Upper lobe of left lung (tissue), 6 donors: ENCODE data around the gene CDHR2. TPM values are rescaled to one million over a fixed set of nuclear protein-coding genes. Genes with fewer than 3 reads are reported as not detected.

ENCODE experiments used
- ATAC-seq, 2 donors: fragments of 200-7000 bp; cut with Tn5 transposase; one replicate each; pipeline ENCODE4 v1.9.1; 2022; ENCODE audit warnings: mild to moderate bottlenecking in 2 of 2, moderate library complexity in 2 of 2; ENCODE audit not compliant: low FRiP score in 2 of 2
- DNase-seq, 2 donors: peaks; one replicate each; pipeline ENCODE4 v3.0.0-alpha.2; 2019 to 2020
- H3K27ac ChIP-seq, 4 donors: fragments of 200-600 bp; sonication (generic); one replicate each; pipeline ENCODE4 v1.5.1; 2016 to 2019
- H3K27me3 ChIP-seq, 4 donors: fragments of 200-600 bp; sonication (generic); one replicate each; pipeline ENCODE4 v1.5.1; 2017 to 2019
- H3K36me3 ChIP-seq, 4 donors: fragments of 200-600 bp; sonication (generic); one replicate each; pipeline ENCODE4 v1.5.1; 2016 to 2019
- H3K4me1 ChIP-seq, 4 donors: fragments of 200-600 bp; sonication (generic); one replicate each; pipeline ENCODE4 v1.5.1; 2018 to 2019
- H3K4me3 ChIP-seq, 4 donors: fragments of 200-600 bp; sonication (generic); one replicate each; pipeline ENCODE4 v1.5.1; 2017 to 2019; ENCODE audit warnings: mild to moderate bottlenecking in 2 of 4, moderate library complexity in 1 of 4
- H3K9me3 ChIP-seq, 4 donors: fragments of 200-600 bp; sonication (generic); one replicate each; pipeline ENCODE4 v1.5.1; 2018 to 2019
- EP300 ChIP-seq, 4 donors: sonication (generic); formaldehyde crosslinking; IDR thresholded peaks; one replicate each; pipeline ENCODE4 v1.5.1; 2017; ENCODE audit warnings: antibody characterized with exemption in 4 of 4, control low read depth in 2 of 4
- POLR2A ChIP-seq, 4 donors: fragments of 450-650 bp; IDR thresholded peaks; one replicate each; pipeline ENCODE4 v1.5.1; 2016 to 2017; ENCODE audit warnings: antibody characterized with exemption in 4 of 4, mild to moderate bottlenecking in 2 of 4
- POLR2AphosphoS5 ChIP-seq, 2 donors: sonication (generic); formaldehyde crosslinking; IDR thresholded peaks; one replicate each; pipeline ENCODE4 v1.5.1; 2017; ENCODE audit warnings: antibody characterized with exemption in 2 of 2
- WGBS, 2 donors: methylation state at CpG; one replicate each; pipeline ENCODE4 v1.1.5; 2017 to 2018; 5-methylcytosine and 5-hydroxymethylcytosine counted together
- total RNA-seq, 6 donors: library from RNA; depleted of rRNA in 4 of 6; stranded (reverse); fragments of >200 nt in 4 of 6; gene quantifications; one replicate each; pipeline versions ENCODE4 v1.1.0 to v1.2.1, GENCODE V29; 2016 to 2021
- TF ChIP-seq, protein P1 (sequence below), 6 experiments: fragments of 450-650 bp in 4 of 6; fragments of 200-600 bp in 2 of 6; sonication (generic) in 2 of 6; IDR thresholded peaks; one replicate each; pipeline ENCODE4 v1.5.1; 2016 to 2019; ENCODE audit warnings: antibody characterized with exemption in 6 of 6
- donor health status: DM: no; HTN: no; CAD: no; lungs with moderate emphysema.
- donor health status: DM: no; HTN: yes; CAD: no; lungs with severe emphysema.

Gene CDHR2
- total RNA-seq, 6 donors from 2014 or later: 0.30 to 0.34 TPM; not detected in 4

DNA sequence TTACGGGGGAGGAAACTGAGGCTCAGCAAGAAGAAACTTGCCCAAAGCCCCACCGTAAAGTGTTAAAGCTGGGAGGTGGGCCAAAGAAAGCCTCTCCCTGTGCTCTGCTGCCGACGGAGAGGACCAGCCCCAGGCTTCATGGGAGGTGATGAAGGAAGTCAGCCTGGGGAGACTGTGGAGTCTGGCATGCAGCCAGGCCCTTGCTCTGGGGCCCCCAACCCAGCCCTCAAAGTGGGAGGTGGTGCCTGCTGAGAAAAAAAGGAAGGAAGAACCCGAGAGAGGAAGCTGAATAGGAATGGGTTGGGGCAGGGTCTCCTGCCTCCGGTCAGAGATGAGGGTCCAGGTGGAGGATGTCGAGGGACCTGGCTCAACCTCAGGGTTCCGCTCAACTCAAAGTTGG lies 15.8 kb upstream of the CDHR2 start:
- ATAC-seq (no peak), DNase-seq (peak in 1 of 2 donors; percentile 57)
- peak overlapping the region; percentile 95 to 99 (median 98) for H3K27ac ChIP-seq
- peaks cover 0 to 38% (median 36%) of the 10 kb centered on the region in 4 donors for H3K36me3 ChIP-seq
- peak overlapping the region in 2 of 4 donors; percentile 8 to 86 for H3K4me3 ChIP-seq
- H3K27me3 ChIP-seq: no peaks in the 10 kb centered on the region
- WGBS, 2 donors: 31 to 32% methylated on average over 7 to 8 of the region's 8 CpGs
- TF ChIP-seq EP300 (IDR thresholded peaks at IDR 0.05): no peak
- no peak for TF ChIP-seq POLR2A (IDR thresholded peaks at IDR 0.05)
- TF ChIP-seq, protein P1, sequence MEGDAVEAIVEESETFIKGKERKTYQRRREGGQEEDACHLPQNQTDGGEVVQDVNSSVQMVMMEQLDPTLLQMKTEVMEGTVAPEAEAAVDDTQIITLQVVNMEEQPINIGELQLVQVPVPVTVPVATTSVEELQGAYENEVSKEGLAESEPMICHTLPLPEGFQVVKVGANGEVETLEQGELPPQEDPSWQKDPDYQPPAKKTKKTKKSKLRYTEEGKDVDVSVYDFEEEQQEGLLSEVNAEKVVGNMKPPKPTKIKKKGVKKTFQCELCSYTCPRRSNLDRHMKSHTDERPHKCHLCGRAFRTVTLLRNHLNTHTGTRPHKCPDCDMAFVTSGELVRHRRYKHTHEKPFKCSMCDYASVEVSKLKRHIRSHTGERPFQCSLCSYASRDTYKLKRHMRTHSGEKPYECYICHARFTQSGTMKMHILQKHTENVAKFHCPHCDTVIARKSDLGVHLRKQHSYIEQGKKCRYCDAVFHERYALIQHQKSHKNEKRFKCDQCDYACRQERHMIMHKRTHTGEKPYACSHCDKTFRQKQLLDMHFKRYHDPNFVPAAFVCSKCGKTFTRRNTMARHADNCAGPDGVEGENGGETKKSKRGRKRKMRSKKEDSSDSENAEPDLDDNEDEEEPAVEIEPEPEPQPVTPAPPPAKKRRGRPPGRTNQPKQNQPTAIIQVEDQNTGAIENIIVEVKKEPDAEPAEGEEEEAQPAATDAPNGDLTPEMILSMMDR (IDR thresholded peaks at IDR 0.05): no peak
- no peak for TF ChIP-seq POLR2AphosphoS5 (IDR thresholded peaks at IDR 0.05)
- H3K9me3 ChIP-seq: no peaks in the 10 kb centered on the region
- peaks cover 53 to 73% (median 68%) of the 10 kb centered on the region in 4 donors for H3K4me1 ChIP-seq

DNA sequence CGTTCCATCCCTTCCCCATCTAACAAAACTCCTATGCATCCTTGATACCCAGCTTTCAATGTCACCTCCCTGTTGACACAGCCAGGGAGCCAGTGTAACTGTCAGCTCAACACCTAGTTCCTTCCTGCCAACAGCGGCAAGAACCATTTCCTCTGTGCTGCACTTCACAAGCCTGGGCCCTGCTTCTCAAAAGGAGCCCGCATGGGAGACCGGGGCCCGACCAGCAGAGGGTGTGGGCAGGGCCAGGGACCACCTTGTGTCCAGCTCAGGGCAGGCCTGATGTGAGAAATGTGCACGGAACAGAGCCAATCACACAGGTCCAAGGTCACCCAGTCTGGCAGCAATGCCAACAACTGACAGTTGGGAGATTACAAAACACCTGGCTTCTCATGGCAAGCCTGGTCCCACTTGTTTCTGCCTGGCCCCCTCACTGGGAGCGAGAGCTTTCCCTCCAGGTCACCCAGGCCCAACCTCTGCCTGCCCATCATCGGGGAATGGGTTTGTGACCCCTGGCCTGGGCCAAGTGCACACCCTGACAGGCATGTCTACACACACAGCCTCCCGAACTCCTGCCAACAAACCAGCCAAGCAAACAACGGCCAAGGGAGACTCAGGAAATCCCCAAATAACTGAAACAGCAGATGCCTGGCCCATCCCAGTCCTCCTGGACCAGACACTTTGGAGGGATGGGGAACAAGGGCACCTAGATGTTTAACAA lies 15.1 kb upstream of the CDHR2 start:
- Histone ChIP-seq H3K4me3 (peak overlapping the region in 2 of 4 donors; percentile 85 to 86), H3K27me3 (no peaks in the 10 kb centered on the region), H3K9me3 (no peaks in the 10 kb centered on the region), H3K27ac (peak overlapping the region; percentile 95 to 99 (median 98)), H3K4me1 (peaks cover 54 to 79% (median 73%) of the 10 kb centered on the region in 4 donors), H3K36me3 (peaks cover 0 to 31% (median 29%) of the 10 kb centered on the region in 4 donors)
- ATAC-seq: no peak
- DNase-seq: peak in 1 of 2 donors; percentile 50
- TF ChIP-seq POLR2A (IDR thresholded peaks at IDR 0.05): no peak
- TF ChIP-seq, protein P1 (IDR thresholded peaks at IDR 0.05): no peak
- TF ChIP-seq POLR2AphosphoS5 (IDR thresholded peaks at IDR 0.05): no peak
- no peak for TF ChIP-seq EP300 (IDR thresholded peaks at IDR 0.05)
- 10 to 13% methylated on average over 7 to 10 of the region's 10 CpGs for WGBS, 2 donors

DNA sequence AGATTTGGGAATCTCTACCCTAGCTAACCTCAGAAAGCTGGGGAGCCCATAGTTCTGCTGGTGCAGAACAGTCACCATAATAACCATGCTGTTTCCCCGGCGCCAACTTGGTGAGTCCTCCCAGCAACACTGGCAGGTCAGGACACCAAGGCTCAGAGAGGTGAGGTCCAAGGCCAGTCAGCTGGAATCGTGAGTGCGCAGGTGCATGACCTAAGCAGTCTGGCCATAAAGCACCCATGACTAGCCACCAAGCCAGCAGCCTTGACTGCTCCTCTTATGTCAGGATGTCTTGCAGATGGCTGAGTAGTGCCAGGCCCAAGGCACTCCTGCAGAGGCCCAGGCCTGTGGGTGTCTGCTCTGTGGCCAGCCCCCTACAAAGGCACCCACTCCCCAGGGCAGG lies 14.5 kb upstream of the CDHR2 start:
- no peak for DNase-seq
- peak overlapping the region; percentile 95 to 99 (median 98) for H3K27ac ChIP-seq
- H3K4me1 ChIP-seq: peaks cover 54 to 83% (median 73%) of the 10 kb centered on the region in 4 donors
- WGBS, 2 donors: 61 to 100% methylated on average over 2 of the region's 4 CpGs
- H3K27me3 ChIP-seq: no peaks in the 10 kb centered on the region
- H3K36me3 ChIP-seq: peaks cover 0 to 25% (median 24%) of the 10 kb centered on the region in 4 donors
- no peak for ATAC-seq
- no peaks in the 10 kb centered on the region for H3K9me3 ChIP-seq
- H3K4me3 ChIP-seq: peak overlapping the region in 2 of 4 donors; percentile 85 to 86
- TF ChIP-seq, protein P1 (IDR thresholded peaks at IDR 0.05): no peak
- TF ChIP-seq EP300 (IDR thresholded peaks at IDR 0.05) (no peak), POLR2AphosphoS5 (IDR thresholded peaks at IDR 0.05) (no peak), POLR2A (IDR thresholded peaks at IDR 0.05) (no peak)

DNA sequence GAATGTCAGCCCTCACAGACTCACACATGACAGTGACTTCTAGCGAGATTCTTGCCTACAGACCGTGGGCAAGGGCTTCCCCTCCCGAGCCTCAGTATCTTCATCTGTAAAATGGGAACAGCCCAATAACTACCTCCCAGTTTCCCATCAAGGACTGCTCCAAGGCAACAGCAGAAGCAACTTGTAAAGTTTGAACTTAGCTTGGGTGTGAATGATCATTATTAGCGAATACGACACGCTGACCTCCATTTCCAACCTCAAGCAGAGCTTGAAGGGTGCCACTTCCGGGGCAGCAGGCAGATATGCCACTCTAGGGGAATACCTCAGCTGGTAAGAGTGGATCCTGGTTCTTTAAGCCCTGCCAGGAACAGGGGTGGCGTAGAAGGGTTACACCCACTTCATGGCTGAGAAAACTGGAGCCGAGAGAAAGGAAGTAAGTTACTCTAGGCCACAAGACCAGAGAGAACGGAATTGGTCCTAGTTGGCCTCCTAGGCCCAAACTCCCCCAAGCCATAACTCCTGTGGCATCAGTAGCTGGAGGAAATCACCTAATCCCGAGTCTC lies 14.0 kb upstream of the CDHR2 start:
- Histone ChIP-seq H3K27ac (peak overlapping the region; percentile 95 to 99 (median 98)), H3K9me3 (no peaks in the 10 kb centered on the region), H3K4me3 (peak overlapping the region; percentile 76 to 88 (median 86)), H3K27me3 (no peaks in the 10 kb centered on the region), H3K4me1 (peaks cover 54 to 84% (median 71%) of the 10 kb centered on the region in 4 donors), H3K36me3 (peaks cover 0 to 20% (median 20%) of the 10 kb centered on the region in 4 donors)
- WGBS, 2 donors: 19 to 25% methylated on average over 8 to 11 of the region's 11 CpGs
- TF ChIP-seq, protein P1 (IDR thresholded peaks at IDR 0.05): no peak
- TF ChIP-seq POLR2AphosphoS5 (IDR thresholded peaks at IDR 0.05) (peak; percentile 41 to 63), EP300 (IDR thresholded peaks at IDR 0.05) (no peak), POLR2A (IDR thresholded peaks at IDR 0.05) (peak in 3 of 4 donors; percentile 40 to 68 (median 43))
- ATAC-seq (no peak), DNase-seq (peak in 1 of 2 donors; percentile 79)
